Stomach (tissue), 9 donors: ENCODE data around the gene AADAT. TPM values are rescaled to one million over a fixed set of nuclear protein-coding genes. Genes with fewer than 3 reads are reported as not detected.

Source experiments
- DNase-seq, 2 donors: peaks; one replicate each; pipeline versions ENCODE4 v3.0.0 to v3.0.0-alpha.2; 2013 to 2019
- H3K27ac ChIP-seq, 5 donors: fragments of 200-600 bp in 4 of 5; sonication (generic) in 4 of 5; one replicate each; pipeline ENCODE4 v1.5.1; 2013 to 2019; ENCODE audit warnings: mild to moderate bottlenecking in 1 of 5, moderate library complexity in 1 of 5
- H3K27me3 ChIP-seq, 3 donors: fragments of 200-600 bp; sonication (generic); one replicate each; pipeline ENCODE4 v1.5.1; 2017 to 2019; ENCODE audit warnings: mixed run types in 1 of 3
- H3K36me3 ChIP-seq, 4 donors: fragments of 200-600 bp; sonication (generic); 1 replicate in 3 of 4; 2 replicates in 1 of 4; pipeline ENCODE4 v1.5.1; 2016 to 2019
- H3K4me1 ChIP-seq, 4 donors: fragments of 200-600 bp; sonication (generic); one replicate each; pipeline ENCODE4 v1.5.1; 2016 to 2019
- H3K4me3 ChIP-seq, 4 donors: fragments of 200-600 bp; sonication (generic) in 3 of 4; one replicate each; pipeline ENCODE4 v1.5.1; 2016 to 2019; ENCODE audit warnings: mild to moderate bottlenecking in 1 of 4
- H3K9me3 ChIP-seq, 4 donors: fragments of 200-600 bp; sonication (generic); one replicate each; pipeline ENCODE4 v1.5.1; 2016 to 2019
- CTCF ChIP-seq, 7 experiments: fragments of 450-650 bp in 4 of 7; fragments of 200-600 bp in 3 of 7; sonication (generic) in 3 of 7; IDR thresholded peaks; one replicate each; pipeline ENCODE4 v1.5.1; 2016 to 2019; ENCODE audit warnings: antibody characterized with exemption in 7 of 7, control low read depth in 2 of 7, mild to moderate bottlenecking in 1 of 7
- EP300 ChIP-seq: sonication (generic); formaldehyde crosslinking; IDR thresholded peaks from one replicate; pipeline ENCODE4 v1.6.1; 2017; ENCODE audit warnings: antibody characterized with exemption
- POLR2A ChIP-seq, 4 donors: fragments of 450-650 bp; IDR thresholded peaks; one replicate each; pipeline ENCODE4 v1.6.1; 2016; ENCODE audit warnings: antibody characterized with exemption in 4 of 4, control low read depth in 2 of 4, mild to moderate bottlenecking in 1 of 4, moderate library complexity in 1 of 4
- POLR2AphosphoS5 ChIP-seq, 3 donors: sonication (generic); formaldehyde crosslinking; IDR thresholded peaks; one replicate each; pipeline ENCODE4 v1.6.1; 2016; ENCODE audit warnings: antibody characterized with exemption in 3 of 3
- WGBS, 5 donors: extraction: QIAGEN DNeasy Blood & Tissue Kit in 3 of 5; methylation state at CpG; one replicate each; pipeline versions ENCODE4 v1.1.5 to v1.1.7; 2013 to 2018; 5-methylcytosine and 5-hydroxymethylcytosine counted together
- intact Hi-C: fragments of 100-400 bp; cut with DNase I; formaldehyde crosslinking; loops from one replicate; pipeline ENCODE4 v1.15.1; 2023; ENCODE audit warnings: low total_unique reads
- polyA plus RNA-seq, 3 donors: library from polyadenylated mRNA; stranded (reverse); fragments of 200-250 nt; gene quantifications; one replicate each; pipeline ENCODE4 v1.2.3, GENCODE V29; 2013
- total RNA-seq, 5 donors: library from RNA; depleted of rRNA; stranded (reverse); fragments of >200 nt; gene quantifications; one replicate each; pipeline versions ENCODE4 v1.1.0 to v1.2.3, GENCODE V29; 2014 to 2016
- donor health status: healthy with polysubstance abuse.
- donor health status: Bipolar disorder and iron deficiency.
- donor health status: healthy.

The AADAT gene
- total and polyA plus RNA-seq, 8 donors, result 0.92 to 11.0 (median 3.1) TPM

GRCh38 chr4:170134821-170135220 is 45.1 kb upstream of the AADAT start:
- H3K27me3 ChIP-seq, result no peaks in the 10 kb centered on the region
- no peak for DNase-seq
- no peak overlapping the region for H3K4me3 ChIP-seq
- H3K27ac ChIP-seq, result no peak overlapping the region
- TF ChIP-seq CTCF (IDR thresholded peaks at IDR 0.05) (no peak), EP300 (no peak), POLR2AphosphoS5 (IDR thresholded peaks at IDR 0.05) (no peak), POLR2A (IDR thresholded peaks at IDR 0.05) (no peak)
- no peaks in the 10 kb centered on the region for H3K36me3 ChIP-seq
- peaks cover 0 to 7% (median 0%) of the 10 kb centered on the region in 4 donors for H3K4me1 ChIP-seq
- intact Hi-C loops, result no loop called here
- peaks cover 6 to 21% (median 20%) of the 10 kb centered on the region in 4 donors for H3K9me3 ChIP-seq
- 80 to 87% (median 82%) methylated on average over 2 of the region's 2 CpGs for WGBS, 5 donors

- H3K27me3 ChIP-seq, result no peaks in the 10 kb centered on the region
- no peaks in the 10 kb centered on the region for H3K36me3 ChIP-seq
- no peaks in the 10 kb centered on the region for H3K4me1 ChIP-seq
- peaks cover 6 to 14% (median 12%) of the 10 kb centered on the region in 4 donors for H3K9me3 ChIP-seq
- no peak for DNase-seq
- intact Hi-C loops, result no loop called here
- no peak overlapping the region for H3K27ac ChIP-seq
- no peak overlapping the region for H3K4me3 ChIP-seq
- no peak for TF ChIP-seq POLR2A (IDR thresholded peaks at IDR 0.05)
- TF ChIP-seq POLR2AphosphoS5 (IDR thresholded peaks at IDR 0.05), result no peak
- 78 to 84% (median 81%) methylated on average over 9 of the region's 9 CpGs for WGBS, 5 donors
These were observed 38.6 kb upstream of the AADAT start for GRCh38 chr4:170128219-170128804.

DNA sequence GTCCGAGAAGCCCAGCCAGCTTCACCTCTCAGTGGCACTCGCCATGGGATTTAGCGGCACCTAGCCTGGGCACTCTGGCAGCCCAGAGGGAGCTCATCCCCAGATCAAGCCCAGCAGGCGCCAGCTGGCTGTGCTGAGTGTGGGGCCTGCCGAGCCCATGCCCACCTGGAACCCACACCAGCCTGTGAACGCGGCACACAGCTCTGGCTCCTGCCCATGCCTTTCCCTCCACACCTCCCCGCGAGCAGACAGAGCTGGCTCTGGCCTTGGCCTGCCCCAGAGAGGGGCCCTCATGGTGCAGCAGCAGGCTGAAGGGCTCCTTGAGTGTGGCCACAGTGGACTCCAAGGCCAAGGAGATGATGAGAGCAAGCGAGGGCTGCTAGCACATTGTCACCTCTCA is 38.0 kb upstream of the AADAT start:
- Histone ChIP-seq H3K4me3 (no peak overlapping the region), H3K36me3 (no peaks in the 10 kb centered on the region), H3K27me3 (no peaks in the 10 kb centered on the region), H3K27ac (no peak overlapping the region), H3K4me1 (no peaks in the 10 kb centered on the region), H3K9me3 (peaks cover 1 to 8% (median 6%) of the 10 kb centered on the region in 4 donors)
- TF ChIP-seq CTCF (IDR thresholded peaks at IDR 0.05) (no peak), POLR2AphosphoS5 (IDR thresholded peaks at IDR 0.05) (no peak), POLR2A (IDR thresholded peaks at IDR 0.05) (no peak), EP300 (no peak)
- 94 to 98% (median 97%) methylated on average over 2 to 10 of the region's 10 CpGs for WGBS, 5 donors
- intact Hi-C loops, result no loop called here
- no peak for DNase-seq

GRCh38 chr4:170124406-170124805 is 34.6 kb upstream of the AADAT start:
- H3K27me3 ChIP-seq, result no peaks in the 10 kb centered on the region
- H3K4me3 ChIP-seq, result no peak overlapping the region
- H3K36me3 ChIP-seq, result no peaks in the 10 kb centered on the region
- no peaks in the 10 kb centered on the region for H3K4me1 ChIP-seq
- no peak overlapping the region for H3K27ac ChIP-seq
- intact Hi-C loops, result no loop called here
- DNase-seq, result no peak
- H3K9me3 ChIP-seq, result no peaks in the 10 kb centered on the region
- TF ChIP-seq CTCF (IDR thresholded peaks at IDR 0.05) (no peak), POLR2AphosphoS5 (IDR thresholded peaks at IDR 0.05) (no peak), EP300 (no peak), POLR2A (IDR thresholded peaks at IDR 0.05) (no peak)

- intact Hi-C loops, result no loop called here
- Histone ChIP-seq H3K36me3 (no peaks in the 10 kb centered on the region), H3K4me1 (no peaks in the 10 kb centered on the region), H3K9me3 (no peaks in the 10 kb centered on the region), H3K27me3 (no peaks in the 10 kb centered on the region), H3K27ac (no peak overlapping the region), H3K4me3 (no peak overlapping the region)
- no peak for TF ChIP-seq EP300
- no peak for TF ChIP-seq CTCF (IDR thresholded peaks at IDR 0.05)
- no peak for TF ChIP-seq POLR2A (IDR thresholded peaks at IDR 0.05)
- no peak for DNase-seq
These were observed 32.5 kb upstream of the AADAT start for GRCh38 chr4:170122252-170122651.
